Upper lobe of right lung (tissue), 1 donor: ENCODE data around the gene LAMA5. TPM values are rescaled to one million over a fixed set of nuclear protein-coding genes. Genes with fewer than 3 reads are reported as not detected.
A peak's percentile ranks its signal among the peaks of the same experiment; 100 is the strongest.

ENCODE experiments used
- ATAC-seq: fragments of 200-7000 bp; cut with Tn5 transposase; one replicate; pipeline ENCODE4 v1.9.1; 2020; ENCODE audit warnings: mild to moderate bottlenecking, moderate library complexity
- DNase-seq: peaks from one replicate; pipeline ENCODE4 v3.0.0-alpha.2; 2020
- H3K27ac ChIP-seq: fragments of 200-600 bp; one replicate; pipeline ENCODE4 v1.8.0; 2022
- H3K27me3 ChIP-seq: fragments of 200-600 bp; one replicate; pipeline ENCODE4 v1.8.0; 2022; ENCODE audit warnings: mild to moderate bottlenecking
- H3K36me3 ChIP-seq: fragments of 200-600 bp; one replicate; pipeline ENCODE4 v1.8.0; 2022
- H3K4me1 ChIP-seq: fragments of 200-600 bp; one replicate; pipeline ENCODE4 v1.8.0; 2022
- H3K4me3 ChIP-seq: fragments of 200-600 bp; one replicate; pipeline ENCODE4 v1.8.0; 2022; ENCODE audit warnings: mild to moderate bottlenecking
- H3K9me3 ChIP-seq: fragments of 200-600 bp; one replicate; pipeline ENCODE4 v1.8.0; 2022
- CTCF ChIP-seq: fragments of 200-600 bp; IDR thresholded peaks from one replicate; pipeline ENCODE4 v1.8.0; 2022; ENCODE audit warnings: antibody characterized with exemption
- intact Hi-C: fragments of 100-400 bp; cut with DNase I; formaldehyde crosslinking; loops from one replicate; pipeline ENCODE4 v1.11.0; 2022
- total RNA-seq: library from RNA; stranded (reverse); fragmentation: NEBNext Ultra II Directional; extraction: Animal tissue kit (Norgen Biotek cat#: 25700); gene quantifications from one replicate; pipeline ENCODE4 v1.2.1, GENCODE V29; 2021
- donor health status: DM: no; HTN: yes; CAD: no; lungs with severe emphysema.

LAMA5 gene
- total RNA-seq, 1 donor from 2014 or later = 279 TPM

DNA sequence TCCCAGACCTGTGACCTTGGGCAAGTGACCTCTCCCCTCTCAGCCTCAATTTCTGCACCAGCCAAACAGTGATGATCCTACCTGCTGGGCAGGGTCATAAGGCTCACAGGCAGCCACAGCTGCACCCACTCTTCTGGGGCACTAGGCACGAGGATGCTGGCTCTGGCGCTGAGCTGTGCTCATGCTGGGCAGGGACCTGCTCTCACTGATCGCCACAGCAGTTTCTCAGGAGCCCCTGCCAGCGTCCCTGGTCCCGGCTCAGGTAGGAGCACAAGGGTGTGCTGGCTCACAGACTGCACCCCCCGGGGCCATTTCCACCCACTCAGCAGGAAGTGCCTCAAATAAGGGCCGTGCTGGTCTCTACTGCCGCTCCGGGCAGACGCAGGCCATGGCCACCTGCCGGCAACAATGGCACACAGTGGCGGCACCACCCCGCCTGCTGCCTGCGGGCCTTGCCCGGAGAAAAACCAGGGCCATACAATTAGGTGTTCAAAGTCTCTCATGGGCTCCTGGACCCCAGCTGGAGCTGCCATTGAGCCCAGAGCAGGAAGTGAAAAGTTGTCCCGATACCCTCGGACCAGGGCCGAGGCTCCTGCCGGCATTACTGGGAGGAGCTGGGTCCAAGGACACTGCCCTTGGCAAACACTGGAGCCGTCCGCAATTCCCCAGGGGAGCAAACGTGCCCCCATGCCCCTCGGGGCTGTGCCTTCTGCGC lies 44.5 kb upstream of the LAMA5 start:
- H3K27ac ChIP-seq = no peak overlapping the region
- no peaks in the 10 kb centered on the region for H3K9me3 ChIP-seq
- intact Hi-C loops = no loop called here
- H3K27me3 ChIP-seq = no peaks in the 10 kb centered on the region
- peaks cover 18% of the 10 kb centered on the region for H3K4me1 ChIP-seq
- no peak overlapping the region for H3K4me3 ChIP-seq
- no peak for DNase-seq
- TF ChIP-seq CTCF = no peak
- no peaks in the 10 kb centered on the region for H3K36me3 ChIP-seq
- no peak for ATAC-seq

DNA sequence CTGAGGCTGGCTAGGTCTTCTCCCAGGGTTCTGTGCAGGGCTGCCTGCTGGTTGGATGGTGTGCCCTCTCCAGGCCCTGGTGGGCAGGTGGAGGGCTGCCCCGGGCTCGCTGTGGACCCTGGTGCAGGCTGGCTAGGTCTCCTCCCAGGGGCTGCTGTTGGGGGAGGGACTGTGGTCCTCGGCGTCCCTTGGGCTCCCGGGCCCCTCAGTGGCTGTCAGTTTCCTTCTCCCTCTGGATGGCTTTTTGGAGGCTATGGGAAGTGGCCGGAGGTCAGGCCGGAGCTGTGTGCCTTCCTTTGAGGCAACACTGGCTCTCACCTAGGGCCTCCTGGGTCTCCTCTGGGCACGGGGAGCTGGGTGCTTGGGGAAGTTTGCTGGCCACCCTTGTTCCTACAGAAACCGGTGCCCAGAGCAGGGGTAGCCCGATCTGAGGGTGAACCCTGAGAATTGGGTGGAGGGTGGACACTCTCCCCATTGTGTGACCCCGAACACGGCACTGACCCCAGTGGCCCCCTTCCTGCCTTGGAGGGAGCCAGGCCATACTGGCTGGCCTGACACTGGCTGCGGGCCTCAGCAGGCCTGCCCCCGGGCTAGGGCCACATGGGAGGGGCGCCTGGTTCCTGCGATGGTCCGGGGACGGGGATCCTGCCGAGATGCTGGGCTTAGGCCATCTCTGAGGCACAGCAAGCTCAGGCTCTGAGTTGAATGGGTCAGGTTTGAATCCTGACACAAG lies 43.8 kb upstream of the LAMA5 start:
- Histone ChIP-seq H3K36me3 (no peaks in the 10 kb centered on the region), H3K9me3 (no peaks in the 10 kb centered on the region), H3K27ac (no peak overlapping the region), H3K27me3 (no peaks in the 10 kb centered on the region), H3K4me1 (peaks cover 25% of the 10 kb centered on the region), H3K4me3 (no peak overlapping the region)
- DNase-seq (no peak), ATAC-seq (no peak)
- intact Hi-C loops = no loop called here
- no peak for TF ChIP-seq CTCF

DNA sequence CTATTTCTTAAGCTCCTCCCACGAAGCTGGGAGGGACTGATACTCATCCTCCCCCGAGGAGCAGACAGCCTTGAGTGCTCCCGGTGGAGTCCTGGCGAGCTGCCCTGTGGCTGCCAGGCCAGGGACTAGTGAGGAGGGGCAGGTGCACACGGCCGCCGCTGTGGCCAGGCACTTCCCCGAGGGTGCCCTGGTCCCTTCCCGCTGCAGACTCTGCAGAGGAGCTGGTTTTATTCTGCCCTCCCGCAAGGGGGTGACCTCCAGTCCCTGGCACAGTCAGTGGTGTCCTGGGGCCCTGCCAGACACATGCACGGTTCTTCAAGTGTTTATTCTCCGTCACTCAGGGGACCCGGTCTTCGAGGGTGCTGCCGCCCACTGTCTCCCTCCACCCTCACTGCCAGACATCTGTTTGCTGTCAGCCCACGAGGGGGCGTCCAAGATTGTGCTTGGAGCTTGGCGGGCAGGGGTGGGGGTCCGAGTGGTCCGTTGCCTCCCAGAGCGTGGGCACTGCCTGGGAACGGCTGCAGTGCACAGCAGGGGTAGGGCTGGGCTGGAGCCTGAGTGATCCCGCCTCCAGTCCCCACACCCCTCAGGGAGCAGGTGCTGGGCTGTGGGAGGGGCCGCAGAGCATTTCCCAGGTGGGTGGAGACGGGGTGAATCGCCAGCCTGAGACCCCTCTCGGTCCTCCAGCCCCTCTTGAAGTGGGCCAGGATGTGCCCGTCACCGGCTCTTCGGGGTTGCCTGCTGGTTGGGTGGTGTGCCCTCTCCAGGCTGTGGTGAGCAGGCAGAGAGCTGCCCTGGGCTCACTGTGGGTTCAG lies 43.0 kb upstream of the LAMA5 start:
- Histone ChIP-seq H3K27me3 (no peaks in the 10 kb centered on the region), H3K9me3 (no peaks in the 10 kb centered on the region), H3K27ac (no peak overlapping the region), H3K4me1 (peaks cover 33% of the 10 kb centered on the region), H3K36me3 (no peaks in the 10 kb centered on the region), H3K4me3 (no peak overlapping the region)
- TF ChIP-seq CTCF = peak; percentile 46
- intact Hi-C loops = no loop called here
- DNase-seq (peak; percentile 84), ATAC-seq (peak; percentile 33)

DNA sequence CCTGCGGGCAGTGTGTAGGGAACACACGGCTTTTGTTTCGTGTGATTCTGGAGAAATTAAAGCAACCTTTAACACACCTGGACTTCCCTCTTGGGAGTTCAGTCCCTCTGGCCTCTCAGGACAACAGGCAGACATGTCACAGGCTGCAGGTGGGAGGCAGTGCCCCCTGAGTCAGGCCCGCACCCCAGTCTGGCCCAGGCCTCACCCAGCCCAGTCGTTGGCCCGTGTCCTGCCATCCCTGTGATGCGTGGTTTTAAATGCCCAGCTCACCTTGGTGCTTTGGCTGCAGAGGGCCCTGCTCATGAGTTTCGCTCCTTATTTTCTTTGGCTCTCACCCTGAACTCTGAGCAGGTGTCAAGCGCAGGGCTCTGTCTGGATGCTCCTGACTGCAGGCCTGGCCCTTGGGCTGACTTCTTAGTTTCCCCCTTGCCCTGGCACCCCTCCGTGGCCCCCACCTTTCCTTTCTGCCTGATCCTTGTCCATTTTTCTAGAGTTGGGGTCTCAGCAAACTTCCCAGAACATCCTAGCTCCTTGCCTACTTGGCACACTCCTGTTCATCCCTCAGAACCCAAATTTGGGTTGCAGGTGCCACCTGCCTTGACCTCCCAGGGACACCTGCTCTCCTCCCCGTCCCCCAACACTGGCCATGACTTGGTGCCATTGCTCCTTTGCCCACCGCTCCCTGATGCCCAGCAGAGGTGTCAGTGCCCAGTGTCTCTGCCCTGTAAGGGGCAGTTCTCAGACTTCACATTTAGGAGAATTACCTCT lies 42.2 kb upstream of the LAMA5 start:
- no peak for DNase-seq
- Histone ChIP-seq H3K36me3 (no peaks in the 10 kb centered on the region), H3K27ac (no peak overlapping the region), H3K4me3 (no peak overlapping the region), H3K9me3 (no peaks in the 10 kb centered on the region), H3K4me1 (peaks cover 36% of the 10 kb centered on the region), H3K27me3 (no peaks in the 10 kb centered on the region)
- no peak for ATAC-seq
- no peak for TF ChIP-seq CTCF
- intact Hi-C loops = no loop called here

DNA sequence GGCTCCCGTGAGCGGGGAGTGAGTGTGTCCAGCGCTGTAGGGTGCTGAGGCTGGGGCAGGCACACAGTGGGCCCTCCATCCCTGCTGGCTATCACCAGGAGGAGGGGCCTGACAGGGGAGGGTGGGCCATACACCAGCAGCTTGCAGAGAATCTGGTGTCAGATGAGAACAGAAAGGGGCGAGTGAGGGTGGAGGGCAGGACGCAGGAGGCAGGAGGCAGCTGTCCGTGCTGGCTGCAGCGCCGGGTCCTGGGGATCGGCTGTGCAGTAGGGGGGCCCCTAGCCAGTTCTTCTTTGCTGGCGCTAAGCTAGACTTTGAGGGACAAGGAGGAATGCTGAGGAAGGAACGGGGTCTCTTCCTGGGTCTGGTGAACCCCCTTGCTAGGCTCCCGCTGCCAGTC lies 41.5 kb upstream of the LAMA5 start:
- intact Hi-C loops = no loop called here
- ATAC-seq = no peak
- no peaks in the 10 kb centered on the region for H3K36me3 ChIP-seq
- no peaks in the 10 kb centered on the region for H3K9me3 ChIP-seq
- no peak overlapping the region for H3K4me3 ChIP-seq
- no peak for TF ChIP-seq CTCF
- H3K27ac ChIP-seq = no peak overlapping the region
- H3K4me1 ChIP-seq = peaks cover 36% of the 10 kb centered on the region
- H3K27me3 ChIP-seq = no peaks in the 10 kb centered on the region
- no peak for DNase-seq
